Smooth muscle cell (in vitro differentiated cells): Measurements from ENCODE around the gene TMEM231. TPM values are rescaled to one million over a fixed set of nuclear protein-coding genes. Genes with fewer than 3 reads are reported as not detected.
"Not testable (repeated sequence)": the region's sequence is repeated elsewhere in the genome, so short reads cannot be mapped to it uniquely, and the experiment has no call there.

Source experiments
- DNase-seq: peaks from one replicate; lab custom pipeline; 2025; ENCODE audit not compliant: unreplicated experiment; lab: John Stamatoyannopoulos, UW
- H2AFZ ChIP-seq: fragments of 200-600 bp; sonication (generic); 2 replicates; pipeline ENCODE4 v1.6.0; 2016; ENCODE audit warnings: antibody characterized with exemption, low read depth, mild to moderate bottlenecking
- H3F3A ChIP-seq: fragments of 200-600 bp; sonication (generic); 2 replicates; pipeline ENCODE4 v1.6.0; 2017; ENCODE audit warnings: antibody characterized with exemption, low read depth
- H3K27ac ChIP-seq: fragments of 200-600 bp; sonication (generic); 2 replicates; pipeline ENCODE4 v1.5.1; 2016; ENCODE audit warnings: low read depth, mild to moderate bottlenecking
- H3K27me3 ChIP-seq: fragments of 200-600 bp; sonication (generic); 2 replicates; pipeline ENCODE4 v1.6.1; 2016; ENCODE audit warnings: low read depth, mild to moderate bottlenecking
- H3K36me3 ChIP-seq: fragments of 200-600 bp; sonication (generic); 2 replicates; pipeline ENCODE4 v1.5.1; 2016; ENCODE audit warnings: low read depth
- H3K4me1 ChIP-seq: fragments of 200-600 bp; sonication (generic); 2 replicates; pipeline ENCODE4 v1.5.1; 2016; ENCODE audit warnings: low read depth
- H3K4me2 ChIP-seq: fragments of 200-600 bp; sonication (generic); 2 replicates; pipeline ENCODE4 v1.6.0; 2016; ENCODE audit warnings: mild to moderate bottlenecking
- H3K4me3 ChIP-seq: fragments of 200-600 bp; sonication (generic); 2 replicates; pipeline ENCODE4 v1.5.1; 2016; ENCODE audit warnings: mild to moderate bottlenecking
- H3K79me2 ChIP-seq: fragments of 200-600 bp; sonication (generic); 2 replicates; pipeline ENCODE4 v1.6.0; 2016; ENCODE audit warnings: low read depth, mild to moderate bottlenecking
- H3K9ac ChIP-seq: fragments of 200-600 bp; sonication (generic); 2 replicates; pipeline ENCODE4 v1.6.0; 2016; ENCODE audit warnings: low read depth
- H3K9me3 ChIP-seq: fragments of 200-600 bp; sonication (generic); replicated peaks from 2 replicates; pipeline ENCODE4 v1.5.1; 2016; ENCODE audit warnings: low read depth
- H4K20me1 ChIP-seq: fragments of 200-600 bp; sonication (generic); 2 replicates; pipeline ENCODE4 v1.6.0; 2016; ENCODE audit warnings: low read depth
- CTCF ChIP-seq: fragments of 200-600 bp; sonication (generic); IDR thresholded peaks from 2 replicates; pipeline ENCODE4 v1.5.1; 2017; ENCODE audit warnings: borderline replicate concordance, mild to moderate bottlenecking, antibody characterized with exemption; ENCODE audit not compliant: insufficient read depth, poor library complexity, severe bottlenecking
- WGBS: methylation state at CpG from one replicate; pipeline ENCODE4 v1.1.7; 2016; ENCODE audit warnings: low lambda C conversion rate; 5-methylcytosine and 5-hydroxymethylcytosine counted together
- polyA plus RNA-seq: library from polyadenylated mRNA; unstranded; fragments of >200 nt; fragmentation: Nextera tagmentation; extraction: Ambion mirVana; gene quantifications from 2 replicates; pipeline ENCODE4 v1.2.1, GENCODE V29; 2016
- total RNA-seq: library from RNA; depleted of rRNA; stranded (reverse); fragments of >200 nt; gene quantifications from 2 replicates; pipeline ENCODE4 v1.2.3, GENCODE V29; 2014

TMEM231 gene
- total and polyA plus RNA-seq, 2 experiments from 2014 or later: 11.8 to 17.0 TPM

GRCh38 chr16:75546293-75546692 is 9.8 kb downstream of the TMEM231 start:
- H3K4me2 ChIP-seq: no peak overlapping the region
- 92% methylated on average over 7 of the region's 7 CpGs for WGBS
- H3K27ac ChIP-seq: no peak overlapping the region
- no peaks in the 10 kb centered on the region for H3K27me3 ChIP-seq
- H3K9me3 ChIP-seq: no peaks in the 10 kb centered on the region
- H3F3A ChIP-seq: no peaks in the 10 kb centered on the region
- no peak overlapping the region for H3K4me3 ChIP-seq
- H4K20me1 ChIP-seq: no peaks in the 10 kb centered on the region
- TF ChIP-seq CTCF: no peak
- H3K79me2 ChIP-seq: no peaks in the 10 kb centered on the region
- no peaks in the 10 kb centered on the region for H3K36me3 ChIP-seq
- no peak overlapping the region for H3K9ac ChIP-seq
- H2AFZ ChIP-seq: no peak overlapping the region
- no peaks in the 10 kb centered on the region for H3K4me1 ChIP-seq
- DNase-seq: no peak

GRCh38 chr16:75545879-75546278 is 10.2 kb downstream of the TMEM231 start:
- H3K79me2 ChIP-seq, H4K20me1 ChIP-seq, H3F3A ChIP-seq, H3K4me3 ChIP-seq, H3K9me3 ChIP-seq, H3K4me1 ChIP-seq, H3K9ac ChIP-seq, H3K27me3 ChIP-seq, H2AFZ ChIP-seq, H3K27ac ChIP-seq, DNase-seq, H3K36me3 ChIP-seq, H3K4me2 ChIP-seq: not testable (repeated sequence)
- WGBS: no CpG with 5 or more reads among the region's 1 CpG

- not testable (repeated sequence) for H3K9me3 ChIP-seq, H3K27ac ChIP-seq, H3K4me1 ChIP-seq, DNase-seq, H3K36me3 ChIP-seq, H3K27me3 ChIP-seq, H3K9ac ChIP-seq, H3F3A ChIP-seq, H4K20me1 ChIP-seq, H3K4me2 ChIP-seq, H2AFZ ChIP-seq, H3K4me3 ChIP-seq, H3K79me2 ChIP-seq
- 91% methylated on average over 8 of the region's 8 CpGs for WGBS
Observed at GRCh38 chr16:75542462-75542861, 13.6 kb downstream of the TMEM231 start.

- H3K4me2 ChIP-seq: no peak overlapping the region
- no peaks in the 10 kb centered on the region for H3K79me2 ChIP-seq
- DNase-seq: no peak
- H4K20me1 ChIP-seq: no peaks in the 10 kb centered on the region
- 85% methylated on average over 5 of the region's 5 CpGs for WGBS
- H3K4me3 ChIP-seq: no peak overlapping the region
- no peaks in the 10 kb centered on the region for H3K27me3 ChIP-seq
- no peak for TF ChIP-seq CTCF
- no peaks in the 10 kb centered on the region for H3K4me1 ChIP-seq
- H3F3A ChIP-seq: no peaks in the 10 kb centered on the region
- no peak overlapping the region for H3K9ac ChIP-seq
- no peak overlapping the region for H3K27ac ChIP-seq
- H3K36me3 ChIP-seq: no peaks in the 10 kb centered on the region
- no peak overlapping the region for H2AFZ ChIP-seq
- H3K9me3 ChIP-seq: no peaks in the 10 kb centered on the region
Observed at GRCh38 chr16:75541236-75541635, 14.8 kb downstream of the TMEM231 start.

GRCh38 chr16:75538882-75539565 is 17.0 kb downstream of the TMEM231 start:
- H4K20me1 ChIP-seq, H3K36me3 ChIP-seq, H3K79me2 ChIP-seq, H3K27me3 ChIP-seq, H3K4me3 ChIP-seq, H3K4me1 ChIP-seq, H3K4me2 ChIP-seq, H2AFZ ChIP-seq, H3K9me3 ChIP-seq, H3K27ac ChIP-seq, H3F3A ChIP-seq, H3K9ac ChIP-seq, DNase-seq: not testable (repeated sequence)
- WGBS: 92% methylated on average over 8 of the region's 10 CpGs
